ENCODE results near the gene TOGARAM2.
A peak's percentile ranks its signal among the peaks of the same experiment; 100 is the strongest.

TOGARAM2 gene

DNA sequence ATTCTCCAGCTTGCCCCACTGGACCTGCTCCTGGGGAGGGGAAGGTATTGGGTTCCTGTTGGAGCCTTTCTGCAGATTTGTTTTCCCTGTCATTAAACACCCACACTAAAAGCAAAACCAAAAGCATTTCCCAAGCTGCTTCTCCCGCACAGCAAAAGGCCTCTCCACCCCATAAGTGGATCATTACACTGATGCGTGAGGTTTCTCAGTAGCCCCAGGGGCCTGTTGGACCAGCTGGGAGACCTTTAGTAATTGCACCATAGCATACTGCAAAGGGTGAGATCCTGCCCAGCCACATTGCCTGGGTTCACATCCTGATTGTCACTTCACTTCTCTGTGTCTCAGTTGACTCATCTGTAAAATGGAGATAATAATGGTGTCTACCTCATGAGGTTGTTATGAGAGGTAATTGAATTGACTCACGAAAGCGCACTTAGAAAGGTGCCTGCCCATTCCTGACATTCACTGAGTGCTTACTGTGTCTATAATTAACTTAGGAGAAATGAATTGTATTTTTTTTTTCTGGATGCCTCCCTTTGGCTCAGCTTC lies 43.9 kb downstream of the TOGARAM2 start:
- no peak for DNase-seq

DNA sequence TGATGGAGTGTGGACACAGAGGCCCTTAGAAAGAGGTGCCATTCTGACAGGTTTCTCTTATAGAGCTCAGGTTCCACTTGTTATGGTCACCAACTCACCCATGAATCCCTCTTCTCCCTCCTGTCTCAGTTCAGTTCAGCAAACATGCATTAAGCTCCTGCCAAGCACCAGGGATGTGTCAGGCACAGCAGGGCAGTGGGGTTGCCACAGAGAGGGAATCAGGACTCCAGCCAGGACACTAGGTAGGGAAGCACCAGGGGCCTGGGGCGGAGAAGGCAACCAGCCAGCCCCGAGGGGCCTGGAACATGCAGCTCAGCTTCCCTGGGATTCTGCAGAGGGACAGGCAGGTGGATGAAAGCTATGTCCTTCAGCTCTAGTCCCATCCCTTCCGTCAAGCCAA lies 44.6 kb downstream of the TOGARAM2 start:
- no peak for DNase-seq

DNA sequence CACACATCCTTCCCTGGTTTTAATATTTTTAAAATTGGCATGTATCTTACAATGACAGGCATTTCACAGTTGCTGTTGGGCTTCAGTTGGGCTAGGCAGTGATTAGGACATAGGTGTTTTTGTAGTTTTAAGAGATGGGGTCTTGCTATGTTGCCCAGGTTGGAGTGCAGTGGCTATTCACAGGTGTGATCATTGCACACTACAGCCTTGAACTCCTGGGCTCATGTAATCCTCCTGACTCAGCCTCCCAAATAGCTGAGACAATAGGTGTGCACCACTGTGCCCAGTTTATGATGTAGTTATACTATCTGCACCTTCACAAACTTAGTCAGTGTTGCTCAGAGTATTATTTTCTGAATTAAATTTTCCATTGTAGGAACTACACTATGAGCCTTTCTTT lies 49.9 kb downstream of the TOGARAM2 start:
- DNase-seq: no peak

DNA sequence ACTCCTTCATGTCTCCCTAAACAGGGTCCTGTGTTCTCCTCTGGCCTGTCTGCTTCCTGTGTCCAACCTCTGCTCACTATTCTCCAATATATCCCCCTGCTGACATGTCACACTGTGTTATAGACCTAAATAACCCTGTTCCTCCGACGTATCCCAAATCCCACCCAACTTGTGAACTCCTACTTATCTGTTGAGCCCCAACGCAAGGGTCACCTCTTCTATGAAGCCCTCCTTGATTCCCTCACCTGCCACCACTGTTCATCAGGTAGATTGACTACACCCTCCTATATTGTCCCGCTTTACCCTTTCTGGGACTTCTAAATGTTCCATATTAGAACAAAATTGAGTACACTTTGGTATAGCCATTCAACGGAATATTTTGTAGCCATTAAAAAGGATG lies 51.1 kb downstream of the TOGARAM2 start:
- no peak for DNase-seq

DNA sequence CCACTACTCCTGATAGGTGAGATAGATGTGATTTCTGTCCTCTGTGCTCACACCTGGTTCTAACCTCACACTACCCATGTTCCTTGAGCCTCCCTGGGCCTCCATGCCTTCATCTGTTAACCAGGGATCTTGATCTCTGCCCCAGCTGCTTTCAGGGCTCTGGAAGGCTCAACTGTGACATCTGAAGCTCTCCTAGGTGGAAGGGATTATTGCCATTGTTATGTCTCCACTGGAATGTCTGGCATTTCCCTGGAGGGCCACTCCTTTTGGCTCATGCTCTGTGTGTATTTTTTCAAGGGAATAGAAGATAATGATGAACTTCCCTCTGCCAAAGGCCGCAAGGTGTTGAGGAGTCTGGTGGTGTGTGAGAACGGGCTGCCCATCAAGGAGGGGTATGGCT lies 52.1 kb downstream of the TOGARAM2 start:
- DNase-seq: no peak

DNA sequence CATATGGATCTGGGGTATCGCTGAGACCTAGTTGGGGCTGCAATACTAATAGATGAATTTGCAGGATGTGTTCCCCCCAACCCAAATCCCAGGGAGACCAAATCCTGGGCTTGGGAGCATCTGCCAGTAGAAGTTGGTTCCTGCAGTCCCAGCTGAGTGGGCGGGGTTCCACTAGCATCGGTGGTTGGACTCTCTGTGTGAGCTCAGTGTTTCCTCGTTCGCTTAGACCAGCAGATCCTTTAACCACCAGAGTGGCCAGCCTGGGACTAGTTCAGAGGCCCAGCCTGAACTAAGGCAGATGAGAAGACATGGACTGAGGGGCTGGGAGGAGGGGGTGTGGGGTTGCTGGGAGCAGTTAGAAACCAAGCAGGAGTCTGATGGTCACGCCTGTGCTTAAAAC lies 52.6 kb downstream of the TOGARAM2 start:
- DNase-seq: no peak

DNA sequence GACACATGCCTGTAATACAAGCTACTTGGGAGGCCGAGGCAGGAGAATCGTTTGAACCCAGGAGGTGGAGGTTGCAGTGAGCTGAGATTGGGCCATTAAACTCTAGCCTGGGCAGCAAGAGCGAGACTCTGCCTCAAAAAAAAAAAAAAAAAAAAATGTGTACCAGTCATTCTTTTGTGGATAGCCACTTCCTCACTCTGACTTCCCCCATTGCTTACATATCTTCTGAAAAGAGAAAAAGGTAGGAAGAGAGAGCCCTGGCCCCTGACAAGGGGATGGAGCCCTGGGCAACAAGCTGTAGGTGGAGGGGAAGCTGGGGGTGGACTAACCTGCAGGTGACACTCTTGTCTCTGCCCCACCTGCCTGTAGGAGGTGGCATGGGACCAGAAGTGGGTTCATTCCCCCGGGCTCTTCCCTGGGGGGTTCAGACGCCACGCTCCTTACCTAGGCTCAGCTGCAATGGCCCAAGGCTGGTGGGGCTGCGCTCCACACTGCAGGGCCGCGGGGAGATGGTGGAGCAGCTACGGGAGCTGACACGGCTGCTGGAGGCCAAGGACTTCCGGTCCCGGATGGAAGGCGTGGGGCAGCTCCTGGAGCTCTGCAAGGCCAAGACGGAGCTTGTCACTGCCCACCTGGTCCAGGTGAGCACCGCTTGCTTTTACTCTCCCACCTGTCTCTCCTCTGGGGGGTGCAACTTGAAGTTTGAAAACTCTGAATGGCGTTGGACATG lies 54.1 kb downstream of the TOGARAM2 start:
- DNase-seq: no peak

DNA sequence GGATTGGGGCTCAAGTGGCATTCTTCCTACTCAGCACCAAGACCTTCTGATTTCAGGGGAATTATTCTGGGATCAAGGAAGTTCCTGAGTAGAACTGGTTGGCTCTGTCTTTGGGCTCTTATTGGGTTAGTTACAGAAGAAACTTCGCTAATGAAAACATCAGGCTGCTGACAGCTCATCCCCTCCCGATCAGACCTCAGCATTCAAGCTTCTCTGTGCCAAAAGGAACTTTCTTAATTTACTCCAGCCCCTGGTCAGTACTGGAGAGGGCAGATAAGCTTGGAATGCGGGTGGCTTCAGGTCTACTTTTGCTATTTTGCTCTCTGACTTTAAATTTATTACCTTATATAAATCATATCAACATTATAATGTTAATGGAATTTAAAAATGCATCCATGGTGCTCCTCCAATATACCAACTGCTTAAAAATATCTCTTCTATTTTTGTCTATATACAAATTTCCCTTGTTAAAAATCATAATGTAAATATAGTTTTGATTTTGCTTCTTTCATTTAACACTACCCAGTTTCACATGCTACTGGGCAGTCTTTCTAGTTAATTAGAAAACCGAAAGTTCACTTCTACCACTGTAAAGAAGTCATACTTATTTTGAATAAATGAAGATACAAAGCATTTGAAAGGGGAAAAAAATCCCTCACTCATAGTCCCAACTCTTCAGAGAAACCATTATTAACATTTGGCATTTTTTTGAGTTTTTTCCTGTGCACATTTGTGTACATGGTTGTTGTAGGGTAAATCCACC lies 58.8 kb downstream of the TOGARAM2 start:
- DNase-seq: no peak

DNA sequence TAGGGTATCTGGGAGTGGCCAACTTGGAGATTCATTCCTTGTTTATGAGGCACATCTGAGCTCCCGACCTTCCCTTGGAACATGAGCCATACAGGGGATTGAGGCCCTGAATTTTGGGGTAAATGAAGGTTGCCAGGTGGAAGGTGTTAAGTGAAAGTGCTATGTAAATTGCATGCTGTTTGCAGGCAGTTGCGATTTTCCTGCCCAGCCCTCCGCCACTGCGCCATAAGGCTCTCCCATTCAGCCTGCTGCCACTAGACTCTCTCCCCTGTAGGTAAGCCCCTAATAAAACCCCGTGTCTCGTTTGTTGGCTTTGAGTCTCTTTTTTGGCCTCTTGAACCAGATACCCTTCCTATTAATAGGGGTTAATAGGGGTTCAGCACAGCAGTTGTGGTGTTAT lies 59.5 kb downstream of the TOGARAM2 start:
- DNase-seq: no peak

DNA sequence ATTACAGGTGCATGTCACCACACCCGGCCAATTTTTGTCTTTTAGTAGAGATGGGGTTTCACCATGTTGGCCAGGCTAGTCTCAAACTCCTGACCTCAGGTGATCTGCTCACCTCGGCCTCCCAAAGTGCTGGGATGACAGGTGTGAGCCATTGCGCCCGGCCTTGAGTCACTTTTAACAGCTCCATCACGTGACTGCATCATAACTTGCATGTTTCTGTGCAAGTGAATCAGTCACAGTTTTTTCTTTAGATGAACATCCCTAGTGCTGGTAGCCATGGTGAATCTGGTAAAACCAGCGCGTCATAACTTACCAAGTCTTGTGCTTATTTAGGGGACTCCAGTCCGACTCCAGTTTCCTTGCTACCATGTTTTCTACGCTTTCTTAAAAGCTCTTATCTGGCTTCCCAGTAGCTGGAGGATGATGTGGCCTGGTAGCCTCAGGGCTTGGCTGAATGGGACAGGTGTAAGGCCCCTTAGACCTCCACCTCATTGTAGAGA lies 60.1 kb downstream of the TOGARAM2 start:
- no peak for DNase-seq

DNA sequence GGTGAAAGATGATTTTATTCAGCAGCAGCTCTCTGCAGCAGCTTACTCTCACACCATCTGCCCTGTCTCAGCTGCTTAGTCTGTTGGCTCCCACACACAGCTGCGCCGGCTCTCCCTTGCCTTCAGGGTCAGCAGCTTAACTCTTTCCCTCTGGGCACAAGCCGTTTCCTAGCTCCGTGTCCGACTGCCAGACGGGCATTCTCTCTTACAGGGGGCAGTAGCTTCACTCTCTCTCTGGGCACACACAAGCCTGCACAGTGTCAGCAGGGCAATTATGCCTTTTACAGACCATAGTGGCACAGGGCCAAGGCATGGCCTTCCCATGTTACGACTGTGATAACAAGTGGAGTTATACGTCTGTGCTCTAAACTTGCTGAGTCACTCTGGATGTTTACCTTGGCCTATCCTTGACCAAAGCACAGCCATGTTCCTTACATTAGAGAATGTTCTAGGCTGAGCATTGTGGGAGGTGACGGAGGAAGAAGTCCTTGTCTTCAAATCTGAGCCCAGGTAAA lies 61.5 kb downstream of the TOGARAM2 start:
- peak; percentile 71 for DNase-seq

DNA sequence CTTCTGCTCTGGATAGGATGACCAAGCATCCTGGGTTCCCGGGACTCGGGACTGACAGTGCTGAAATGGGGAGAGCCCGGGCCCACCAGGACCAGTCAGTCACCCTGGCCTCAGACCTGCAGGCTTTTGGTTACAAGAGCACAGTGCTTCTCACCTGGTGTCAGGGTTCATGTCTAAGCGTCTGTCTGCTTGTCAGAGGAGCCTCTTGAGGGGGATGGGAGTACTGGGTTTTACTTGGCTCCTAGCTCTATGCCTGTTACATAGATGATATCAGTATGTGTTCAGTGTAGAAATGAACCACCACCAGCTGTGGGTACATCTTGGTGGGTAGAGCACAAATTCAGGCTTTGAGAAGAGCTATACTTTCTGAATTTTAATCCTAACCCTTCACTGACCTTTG lies 63.4 kb downstream of the TOGARAM2 start:
- DNase-seq: no peak

DNA sequence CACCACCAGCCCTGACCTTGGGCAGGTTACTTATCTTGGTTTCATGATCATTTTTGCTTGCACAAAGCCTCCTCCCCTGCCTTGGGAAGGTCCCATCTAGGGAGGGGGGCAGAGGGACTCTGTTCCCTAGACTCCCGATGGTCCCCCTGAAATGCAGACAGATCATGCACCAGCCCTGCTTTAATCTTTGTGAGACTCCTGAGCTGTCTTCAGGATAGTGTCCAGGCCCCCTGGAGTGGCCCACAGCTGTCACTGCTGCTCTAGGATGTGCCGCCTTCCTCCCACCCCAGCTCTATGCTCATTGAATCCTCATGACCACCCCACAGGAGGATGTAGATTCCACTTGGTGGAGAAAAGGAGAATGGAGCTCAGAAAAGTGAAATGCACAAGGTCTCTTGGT lies 65.2 kb downstream of the TOGARAM2 start:
- DNase-seq: no peak

DNA sequence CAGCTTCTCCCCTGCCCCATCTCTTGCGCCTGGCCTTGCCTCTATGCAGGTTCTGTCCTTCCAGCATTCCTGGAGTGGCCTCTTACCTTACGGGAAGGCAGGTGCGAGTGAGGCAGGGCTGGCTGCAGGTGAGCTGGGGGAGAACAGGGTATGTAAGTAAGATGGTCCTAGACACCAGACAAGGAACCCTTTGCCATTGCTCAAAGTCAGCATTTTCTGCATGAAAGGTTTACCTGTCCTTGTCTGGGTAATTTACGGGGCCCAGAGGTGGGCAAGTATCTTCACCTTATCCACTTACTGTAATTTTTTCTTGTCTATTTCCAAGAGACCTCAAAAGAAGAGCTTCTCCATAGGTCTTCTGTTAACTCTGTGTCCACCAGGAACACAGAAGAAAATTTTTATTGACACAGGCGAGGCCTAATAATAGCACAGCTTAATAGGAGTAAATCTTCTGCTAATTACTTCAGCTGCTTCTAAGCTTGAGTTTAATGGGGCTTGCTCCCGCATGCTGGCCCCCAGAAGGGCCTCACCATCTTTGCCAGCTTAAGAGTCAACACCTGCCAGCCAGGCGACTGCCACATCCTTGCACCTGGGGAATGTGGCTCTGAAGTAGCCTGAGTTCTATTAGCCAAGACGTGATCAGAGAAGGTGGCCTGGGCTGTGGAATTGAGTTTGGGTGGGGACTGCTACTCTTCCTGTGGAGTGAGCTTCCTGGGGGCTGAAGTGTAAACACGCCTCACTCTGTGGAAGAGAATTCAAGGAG lies 66.2 kb downstream of the TOGARAM2 start:
- DNase-seq: no peak

DNA sequence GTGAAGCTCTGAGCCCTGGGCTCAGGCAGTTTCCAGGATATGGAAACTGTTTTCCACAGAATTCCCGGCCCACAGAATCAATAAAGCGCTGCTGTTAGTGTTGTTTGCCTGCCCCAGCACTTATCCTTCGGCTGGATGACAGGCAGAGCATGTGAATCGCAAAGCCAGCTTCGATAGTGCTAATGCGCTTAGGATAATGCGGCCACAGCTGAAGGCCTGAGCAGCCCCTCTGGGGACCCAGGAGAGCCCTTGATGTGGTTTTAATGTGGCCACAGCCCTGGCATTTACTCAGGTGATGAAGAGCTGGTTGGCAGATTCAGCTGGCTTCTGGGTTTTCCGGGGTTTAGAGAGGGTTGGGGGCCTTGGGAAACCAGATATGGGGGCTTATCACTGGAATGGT lies 69.5 kb downstream of the TOGARAM2 start:
- no peak for DNase-seq

DNA sequence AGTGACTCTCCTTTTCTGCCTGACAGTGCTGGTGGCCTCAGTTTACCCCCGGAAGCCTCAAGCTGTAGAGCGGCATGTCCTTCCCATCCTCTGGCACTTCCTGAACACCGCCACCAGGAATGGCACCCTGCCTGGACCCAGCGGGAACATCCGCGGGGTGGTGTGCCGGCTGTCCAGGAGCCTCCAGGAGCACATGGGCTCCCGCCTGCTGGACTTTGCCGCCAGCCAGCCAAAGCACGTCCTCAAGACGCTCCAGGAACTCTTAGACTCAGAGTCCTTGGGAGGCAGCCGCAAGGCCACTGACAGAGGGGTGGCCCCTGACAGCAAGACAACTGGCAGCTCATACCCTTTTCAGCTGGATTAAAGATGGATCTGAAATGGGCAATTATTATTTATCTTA lies 70.6 kb downstream of the TOGARAM2 start:
- no peak for DNase-seq

DNA sequence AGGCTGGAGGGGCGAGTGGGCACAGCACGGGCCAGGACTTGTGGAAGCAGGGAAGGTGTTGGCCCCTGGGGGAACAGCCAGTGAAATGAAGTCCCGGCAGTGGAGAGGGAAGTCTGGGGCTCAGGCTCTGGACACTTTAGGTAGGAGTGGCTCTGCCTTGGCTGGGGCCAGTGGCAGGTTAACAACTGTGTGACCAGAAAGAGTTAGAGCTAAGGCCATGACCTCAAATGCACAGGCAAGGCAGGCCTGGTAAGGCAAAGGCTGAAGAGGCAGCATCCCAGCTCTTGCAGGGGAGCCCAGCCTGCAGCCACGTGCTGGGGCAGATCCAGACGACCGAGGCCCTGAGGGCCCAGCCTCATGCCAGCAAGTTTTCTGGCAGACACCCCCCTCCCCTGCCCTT lies 71.7 kb downstream of the TOGARAM2 start:
- no peak for DNase-seq

DNA sequence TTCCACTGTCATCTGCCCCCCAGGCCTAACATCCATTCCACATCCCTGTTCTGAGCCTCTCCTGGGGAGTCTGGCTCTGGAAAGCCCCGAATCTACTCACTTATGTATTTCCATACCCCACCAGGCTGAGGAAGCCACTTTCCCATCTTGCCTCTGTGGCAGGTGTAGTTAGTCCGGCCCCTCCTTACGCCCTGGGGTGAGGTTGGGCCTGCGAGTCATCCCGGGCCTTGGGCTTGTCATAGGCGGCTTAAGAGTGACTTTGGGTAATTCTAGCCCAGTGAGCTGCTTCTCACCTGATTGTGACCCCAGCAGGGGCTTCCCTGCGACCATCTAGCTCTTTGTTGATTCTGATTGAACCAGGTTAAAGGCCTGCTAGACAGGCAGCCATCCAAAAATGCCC lies 72.1 kb downstream of the TOGARAM2 start:
- DNase-seq: no peak

DNA sequence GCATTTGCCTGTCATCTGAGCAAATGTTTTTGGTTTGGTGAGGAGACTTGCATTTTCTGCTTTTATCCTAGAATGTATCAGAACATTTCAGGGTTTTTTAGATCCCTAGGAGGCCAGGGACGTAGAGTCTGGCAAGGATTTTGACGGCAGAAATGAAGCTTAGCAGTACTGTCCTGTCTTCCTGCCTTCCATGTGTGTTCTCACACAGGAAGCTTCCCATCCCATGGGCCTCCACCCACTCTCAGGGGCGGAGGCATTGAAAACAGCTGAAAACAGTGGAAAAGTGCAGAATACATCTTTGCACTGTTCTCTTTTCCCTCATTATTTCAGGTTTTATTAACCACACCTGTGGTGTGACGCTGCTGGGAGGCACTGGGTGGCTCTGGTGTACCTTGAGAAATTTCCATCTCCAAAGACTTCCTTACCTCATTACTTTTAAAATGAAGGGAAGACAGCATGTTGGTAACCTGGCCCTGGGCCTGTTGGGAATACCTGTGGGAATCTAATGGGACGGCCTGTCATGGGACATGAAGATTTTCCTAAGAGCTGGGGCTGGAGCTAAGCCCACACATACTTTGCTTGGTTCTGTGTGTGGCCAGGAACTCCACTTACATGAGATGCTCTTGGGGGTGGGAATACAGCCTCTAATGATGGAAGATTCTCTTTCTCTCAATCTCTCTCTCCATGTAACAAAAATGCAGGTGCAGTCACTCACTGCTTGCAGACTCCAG lies 72.7 kb downstream of the TOGARAM2 start:
- DNase-seq: no peak

DNA sequence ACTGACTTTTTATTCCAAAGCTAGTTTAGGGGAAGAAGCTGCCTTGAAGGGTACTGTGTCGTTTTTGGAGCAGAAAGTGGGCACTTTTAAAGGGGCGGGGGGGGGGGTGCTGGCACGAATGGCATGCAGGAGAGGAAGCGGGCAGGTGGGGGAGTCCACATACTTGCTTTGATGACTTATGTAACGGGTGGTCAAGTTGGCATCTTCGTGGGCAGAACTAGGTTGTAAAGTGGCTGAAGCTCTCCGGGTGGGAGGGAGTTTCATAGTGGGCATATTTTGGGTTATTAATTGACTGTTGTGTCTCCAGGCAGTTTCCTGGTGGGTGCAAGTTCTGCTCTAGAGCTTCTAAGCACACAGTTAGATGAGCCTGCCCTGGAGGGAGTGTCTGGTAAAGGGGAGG lies 73.3 kb downstream of the TOGARAM2 start:
- no peak for DNase-seq

DNA sequence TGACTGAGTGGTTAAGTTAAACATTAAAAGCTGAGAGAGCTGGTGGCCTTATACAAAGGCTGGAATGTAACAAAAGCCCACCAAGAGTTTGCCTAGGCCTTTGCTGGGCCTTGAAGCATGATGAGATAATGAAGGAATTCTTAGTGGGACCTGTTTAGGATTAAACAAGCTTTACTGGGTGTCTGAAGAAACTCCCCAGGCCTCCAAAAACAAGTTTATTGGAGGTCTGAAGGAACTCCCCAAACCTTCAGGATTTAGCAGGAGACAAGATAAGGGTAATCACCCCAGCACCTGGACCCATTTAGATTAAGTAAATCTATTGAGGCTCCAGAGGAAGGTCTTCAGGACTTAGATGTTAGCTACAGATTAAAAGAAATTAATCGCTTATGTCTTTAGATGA lies 74.5 kb downstream of the TOGARAM2 start:
- no peak for DNase-seq

DNA sequence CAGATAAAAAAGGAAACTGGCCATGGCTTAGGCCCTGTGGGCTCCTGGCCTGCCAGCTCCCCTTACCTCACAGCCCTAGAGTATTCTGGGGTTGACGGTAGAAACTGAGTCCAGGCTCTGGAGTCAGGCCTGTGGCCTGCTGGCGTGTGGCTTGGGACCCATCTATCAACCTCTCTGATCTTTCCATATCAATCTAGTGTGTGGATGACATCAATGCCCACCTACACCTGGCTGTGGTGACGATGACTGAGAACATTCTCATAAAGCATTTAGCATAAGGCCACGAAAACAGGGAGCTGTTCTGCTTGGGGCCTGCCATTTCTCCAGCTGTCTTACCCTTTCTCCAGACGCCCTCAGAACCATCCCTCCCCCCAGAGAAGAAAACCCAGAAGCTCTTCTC lies 75.4 kb downstream of the TOGARAM2 start:
- DNase-seq: no peak

DNA sequence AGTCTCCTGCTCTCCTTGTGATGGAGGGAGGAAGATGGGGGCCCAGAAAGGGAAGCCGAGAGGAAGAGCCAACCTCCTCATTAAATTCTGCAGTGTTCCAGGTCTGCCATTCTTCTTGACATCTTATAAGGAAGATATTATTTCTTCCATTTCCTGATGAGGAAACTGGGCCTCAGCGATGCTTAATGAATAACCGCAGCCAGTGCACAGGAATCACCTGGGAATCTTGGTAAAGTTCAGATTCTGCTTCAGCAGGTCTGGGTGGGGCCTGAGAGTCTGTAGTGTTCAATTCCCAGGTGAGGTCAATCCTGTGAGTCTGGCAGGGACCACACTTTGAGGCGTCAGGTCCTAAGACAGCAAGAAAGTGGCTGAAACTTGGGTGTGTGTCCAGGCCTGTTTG lies 75.9 kb downstream of the TOGARAM2 start:
- no peak for DNase-seq

Measured in NCI-H1694 (cell line).